Measurements from ENCODE around the gene MYOD1. TPM values are rescaled to one million over a fixed set of nuclear protein-coding genes. Genes with fewer than 3 reads are reported as not detected.

MYOD1 gene
- total and polyA plus RNA-seq, 9 of the 15 experiments (the other 6 are each of a cell fraction or from before 2014, with no cell fraction given) = not detected

DNA sequence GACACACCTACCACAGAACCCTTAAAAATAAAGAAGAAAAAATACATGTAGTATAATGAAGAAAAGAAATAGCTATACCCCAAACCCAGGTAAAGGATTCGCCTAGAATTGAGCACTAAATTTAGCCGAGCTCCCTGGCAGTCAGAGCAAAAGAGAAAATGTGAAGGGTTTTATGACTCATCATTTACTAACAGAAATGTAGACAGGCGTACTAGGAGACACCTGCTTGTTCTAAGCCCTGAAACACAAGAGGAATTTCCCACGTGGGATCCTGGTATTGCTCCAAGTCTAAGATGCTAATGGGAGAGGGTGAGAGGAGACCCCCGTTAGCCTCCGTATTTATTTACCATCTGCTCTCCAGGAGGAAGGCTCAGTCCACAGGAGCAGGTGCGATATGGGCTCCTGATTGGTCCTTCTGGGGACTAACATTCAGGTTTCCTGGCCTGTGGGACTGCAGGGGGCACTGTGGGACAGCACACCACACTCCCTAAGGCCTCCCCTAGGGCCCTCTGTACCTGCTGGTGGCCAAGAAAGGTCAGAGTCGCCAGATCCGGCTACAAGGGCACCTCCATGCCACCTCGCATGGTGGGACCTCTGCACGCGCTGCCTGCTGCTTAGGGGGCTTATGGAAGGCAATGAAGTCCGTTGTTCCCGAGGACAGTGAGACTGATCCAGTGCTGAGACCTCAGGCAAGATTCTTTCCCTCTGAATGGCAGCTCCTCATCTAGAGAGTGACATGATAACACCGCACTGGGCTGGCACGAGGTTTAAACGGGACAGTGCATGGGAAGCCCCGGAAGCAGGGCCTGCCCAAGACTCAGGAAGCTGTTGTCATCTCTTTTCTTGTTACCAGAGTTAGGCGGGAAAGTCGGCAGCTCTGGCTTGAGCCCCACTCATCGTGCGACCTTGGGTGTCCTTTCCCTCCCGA is 41.0 kb downstream of the MYOD1 start:
- Histone ChIP-seq H2AFZ (ENCODE audit: low read depth, low read length) (no peak overlapping the region), H3K4me2 (ENCODE audit: insufficient read depth, low read length) (no peak overlapping the region; the same call in 1 of the 2 replicates), H3K9ac (ENCODE audit: insufficient read depth in 1 of 2, low read depth in 2 of 2, low read length in 2 of 2) (no peak overlapping the region), H3K27ac (ENCODE audit: extremely low read depth, low read depth, low read length) (no peak overlapping the region), H4K20me1 (replicated peaks; ENCODE audit: control insufficient read depth, insufficient read depth, low read length) (0 out of 2 replicates have a peak, but pooled peaks cover 7% of the 10 kb centered on the region), H3K79me2 (ENCODE audit: control insufficient read depth, insufficient read depth, low read length) (no peaks in the 10 kb centered on the region), H3K36me3 (ENCODE audit: control insufficient read depth, insufficient read depth, low read length) (no peaks in the 10 kb centered on the region), H3K9me1 (ENCODE audit: control insufficient read depth, insufficient read depth, low read length) (no peaks in the 10 kb centered on the region), H3K4me3 (no peak overlapping the region), H3K4me1 (replicated peaks in 1 of 2; ENCODE audit: control insufficient read depth in 2 of 2, insufficient read depth in 2 of 2, low read length in 2 of 2) (no peaks in the 10 kb centered on the region), H3K9me3 (replicated peaks; ENCODE audit: control insufficient read depth, insufficient read depth, low read depth, low read length) (no peaks in the 10 kb centered on the region), H3K27me3 (ENCODE audit: control insufficient read depth in 2 of 2, insufficient read depth in 2 of 2, low read length in 2 of 2) (peaks cover 0 to 5% of the 10 kb centered on the region in 2 experiments; a peak in 3 of 5 replicates)
- in situ Hi-C loops (cut with MboI) = no loop called here
- no TSS peak for BruUV-seq (replicated peaks)
- intact Hi-C loops (cut with micrococcal nuclease) = loop anchor here (1.0 to 5.0 kb wide), 4 partner anchors 72 to 219 kb away; no protein-coding TSS in a partner anchor
- DNase-seq (ENCODE audit: extremely low read depth in 1 of 4, low spot score in 3 of 4) = peak; percentile 70 to 87 (median 72)
- POLR2A ChIA-PET = interaction anchor here (1.0 kb wide), 1 partner anchor 218 kb away, joined by 6 read pairs; no protein-coding TSS in a partner anchor
- CTCF ChIA-PET (ENCODE audit: low intra/inter-chr PET ratio) = interaction anchor here (0.7 to 4.7 kb wide), 4 partner anchors 159 to 219 kb away, joined by 3 to 42 read pairs (median 4); no protein-coding TSS in a partner anchor
- peak; percentile 91 for FAIRE-seq
- ATAC-seq = peak; percentile 98
- 9% methylated on average over 23 of the region's 23 CpGs for WGBS (ENCODE audit: insufficient coverage, low coverage, missing lambda C conversion rate)
- TF ChIP-seq, protein P1, sequence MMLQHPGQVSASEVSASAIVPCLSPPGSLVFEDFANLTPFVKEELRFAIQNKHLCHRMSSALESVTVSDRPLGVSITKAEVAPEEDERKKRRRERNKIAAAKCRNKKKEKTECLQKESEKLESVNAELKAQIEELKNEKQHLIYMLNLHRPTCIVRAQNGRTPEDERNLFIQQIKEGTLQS (IDR thresholded peaks at IDR 0.05) = peak; percentile 52
- TF ChIP-seq, protein P1 (CRISPR knock-in tag; conservative IDR thresholded peaks at IDR 0.05) = no peak
- 0 out of 2 replicates have a peak, but pooled peaks have one; percentile 38 for TF ChIP-seq RB1 (IDR thresholded peaks at IDR 0.05; ENCODE audit: low read depth)
- TF ChIP-seq ZBTB2 (IDR thresholded peaks at IDR 0.05) = no peak
- TF ChIP-seq NR1H2 (CRISPR knock-in tag; IDR thresholded peaks at IDR 0.05) = no peak
- TF ChIP-seq ILF3 (IDR thresholded peaks at IDR 0.05; ENCODE audit: borderline replicate concordance) = no peak
- no peak for TF ChIP-seq SMARCC2 (IDR thresholded peaks at IDR 0.05; ENCODE audit: low read depth)
- no peak for TF ChIP-seq SRF (CRISPR knock-in tag; IDR thresholded peaks at IDR 0.05)
- TF ChIP-seq, protein P2, sequence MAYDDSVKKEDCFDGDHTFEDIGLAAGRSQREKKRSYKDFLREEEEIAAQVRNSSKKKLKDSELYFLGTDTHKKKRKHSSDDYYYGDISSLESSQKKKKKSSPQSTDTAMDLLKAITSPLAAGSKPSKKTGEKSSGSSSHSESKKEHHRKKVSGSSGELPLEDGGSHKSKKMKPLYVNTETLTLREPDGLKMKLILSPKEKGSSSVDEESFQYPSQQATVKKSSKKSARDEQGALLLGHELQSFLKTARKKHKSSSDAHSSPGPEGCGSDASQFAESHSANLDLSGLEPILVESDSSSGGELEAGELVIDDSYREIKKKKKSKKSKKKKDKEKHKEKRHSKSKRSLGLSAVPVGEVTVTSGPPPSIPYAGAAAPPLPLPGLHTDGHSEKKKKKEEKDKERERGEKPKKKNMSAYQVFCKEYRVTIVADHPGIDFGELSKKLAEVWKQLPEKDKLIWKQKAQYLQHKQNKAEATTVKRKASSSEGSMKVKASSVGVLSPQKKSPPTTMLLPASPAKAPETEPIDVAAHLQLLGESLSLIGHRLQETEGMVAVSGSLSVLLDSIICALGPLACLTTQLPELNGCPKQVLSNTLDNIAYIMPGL (CRISPR knock-in tag; IDR thresholded peaks at IDR 0.05) = no peak
- TF ChIP-seq THAP12 (CRISPR knock-in tag; IDR thresholded peaks at IDR 0.05) = no peak
- 0 out of 2 replicates have a peak, but pooled peaks have one; percentile 27 for TF ChIP-seq FOSL1 (tag; conservative IDR thresholded peaks at IDR 0.05)
- no peak for TF ChIP-seq HES1 (IDR thresholded peaks at IDR 0.05; ENCODE audit: low read depth)
